ENCODE measurements around the gene GRID2. TPM values are rescaled to one million over a fixed set of nuclear protein-coding genes. Genes with fewer than 3 reads are reported as not detected.

Gene GRID2
- total RNA-seq, 1 experiment from 2014 or later, result not detected

GRCh38 chr4:93648258-93648657, 1344.5 kb downstream of the GRID2 start:
- no peaks in the 10 kb centered on the region for H3K27me3 Mint-ChIP-seq (ENCODE audit: insufficient read depth, unreplicated experiment)
- no peak for DNase-seq (ENCODE audit: unreplicated experiment)
- no peaks in the 10 kb centered on the region for H3K36me3 Mint-ChIP-seq (ENCODE audit: insufficient read depth, unreplicated experiment)
- intact Hi-C loops (cut with micrococcal nuclease), result no loop called here
- H3K27ac Mint-ChIP-seq (ENCODE audit: low read depth, unreplicated experiment), result no peak overlapping the region
- ChIA-PET CTCF (no interaction called here), POLR2A (no interaction called here)
- no peaks in the 10 kb centered on the region for H3K4me1 Mint-ChIP-seq (ENCODE audit: insufficient read depth, unreplicated experiment)
- H3K9me3 Mint-ChIP-seq (ENCODE audit: unreplicated experiment), result no peaks in the 10 kb centered on the region
- BruUV-seq (replicated peaks), result no TSS peak
- no peak for TF ChIP-seq CTCF (IDR thresholded peaks at IDR 0.05; ENCODE audit: unreplicated experiment)
- no peak overlapping the region for H3K4me3 Mint-ChIP-seq (ENCODE audit: unreplicated experiment)

GRCh38 chr4:93649828-93650227, 1346.1 kb downstream of the GRID2 start:
- ChIA-PET POLR2A (no interaction called here), CTCF (no interaction called here)
- BruUV-seq (replicated peaks), result no TSS peak
- no peaks in the 10 kb centered on the region for H3K9me3 Mint-ChIP-seq (ENCODE audit: unreplicated experiment)
- no peaks in the 10 kb centered on the region for H3K27me3 Mint-ChIP-seq (ENCODE audit: insufficient read depth, unreplicated experiment)
- H3K36me3 Mint-ChIP-seq (ENCODE audit: insufficient read depth, unreplicated experiment), result no peaks in the 10 kb centered on the region
- no peak overlapping the region for H3K27ac Mint-ChIP-seq (ENCODE audit: low read depth, unreplicated experiment)
- H3K4me1 Mint-ChIP-seq (ENCODE audit: insufficient read depth, unreplicated experiment), result no peaks in the 10 kb centered on the region
- no peak for TF ChIP-seq CTCF (IDR thresholded peaks at IDR 0.05; ENCODE audit: unreplicated experiment)
- DNase-seq (ENCODE audit: unreplicated experiment), result no peak
- intact Hi-C loops (cut with micrococcal nuclease), result no loop called here
- no peak overlapping the region for H3K4me3 Mint-ChIP-seq (ENCODE audit: unreplicated experiment)

- no peak for TF ChIP-seq CTCF (IDR thresholded peaks at IDR 0.05; ENCODE audit: unreplicated experiment)
- no peaks in the 10 kb centered on the region for H3K36me3 Mint-ChIP-seq (ENCODE audit: insufficient read depth, unreplicated experiment)
- no peaks in the 10 kb centered on the region for H3K4me1 Mint-ChIP-seq (ENCODE audit: insufficient read depth, unreplicated experiment)
- no TSS peak for BruUV-seq (replicated peaks)
- DNase-seq (ENCODE audit: unreplicated experiment), result no peak
- ChIA-PET POLR2A (interaction anchor here (0.7 kb wide), 1 partner anchor 161 kb away, joined by 3 read pairs; no protein-coding TSS in a partner anchor), CTCF (interaction anchor here (0.7 kb wide), 1 partner anchor 497 kb away, joined by 3 read pairs; no protein-coding TSS in a partner anchor)
- H3K27ac Mint-ChIP-seq (ENCODE audit: low read depth, unreplicated experiment), result no peak overlapping the region
- H3K9me3 Mint-ChIP-seq (ENCODE audit: unreplicated experiment), result no peaks in the 10 kb centered on the region
- H3K27me3 Mint-ChIP-seq (ENCODE audit: insufficient read depth, unreplicated experiment), result no peaks in the 10 kb centered on the region
- intact Hi-C loops (cut with micrococcal nuclease), result no loop called here
- no peak overlapping the region for H3K4me3 Mint-ChIP-seq (ENCODE audit: unreplicated experiment)
Observed at GRCh38 chr4:93654211-93654610, 1350.4 kb downstream of the GRID2 start.

GRCh38 chr4:93657527-93657926, 1353.8 kb downstream of the GRID2 start:
- Mint-ChIP-seq H3K4me3 (ENCODE audit: unreplicated experiment) (no peak overlapping the region), H3K27ac (ENCODE audit: low read depth, unreplicated experiment) (no peak overlapping the region), H3K27me3 (ENCODE audit: insufficient read depth, unreplicated experiment) (no peaks in the 10 kb centered on the region), H3K4me1 (ENCODE audit: insufficient read depth, unreplicated experiment) (no peaks in the 10 kb centered on the region), H3K9me3 (ENCODE audit: unreplicated experiment) (no peaks in the 10 kb centered on the region), H3K36me3 (ENCODE audit: insufficient read depth, unreplicated experiment) (no peaks in the 10 kb centered on the region)
- ChIA-PET POLR2A (no interaction called here), CTCF (interaction anchor here (0.6 kb wide), 1 partner anchor 341 kb away, joined by 3 read pairs; no protein-coding TSS in a partner anchor)
- no peak for DNase-seq (ENCODE audit: unreplicated experiment)
- no TSS peak for BruUV-seq (replicated peaks)
- no peak for TF ChIP-seq CTCF (IDR thresholded peaks at IDR 0.05; ENCODE audit: unreplicated experiment)
- intact Hi-C loops (cut with micrococcal nuclease), result no loop called here

Measured in MCF 10A (cell line).